HFF-Myc (cell line): Measurements from ENCODE around the gene SEMA6A.
"Not testable (repeated sequence)": the region's sequence is repeated elsewhere in the genome, so short reads cannot be mapped to it uniquely, and the experiment has no call there.

ENCODE experiments used
- DNase-seq: peaks from one replicate; pipeline ENCODE4 v3.0.0-alpha.2; 2011; ENCODE audit warnings: low read depth; ENCODE audit errors: extremely low read depth
- H3K4me3 ChIP-seq: replicated peaks from 2 replicates; pipeline ENCODE4 v1.5.1; 2011; ENCODE audit warnings: low read depth, mild to moderate bottlenecking, control low read depth, low read length
- TF ChIP-seq, protein P1 (sequence below): IDR thresholded peaks from 2 replicates; pipeline ENCODE4 v1.5.1; 2012; ENCODE audit warnings: mild to moderate bottlenecking, low read depth, low read length, control low read depth; ENCODE audit errors: missing control alignments

Gene SEMA6A

GRCh38 chr5:116557669-116558271 is 16.9 kb downstream of the SEMA6A start:
- DNase-seq, result no peak

DNA sequence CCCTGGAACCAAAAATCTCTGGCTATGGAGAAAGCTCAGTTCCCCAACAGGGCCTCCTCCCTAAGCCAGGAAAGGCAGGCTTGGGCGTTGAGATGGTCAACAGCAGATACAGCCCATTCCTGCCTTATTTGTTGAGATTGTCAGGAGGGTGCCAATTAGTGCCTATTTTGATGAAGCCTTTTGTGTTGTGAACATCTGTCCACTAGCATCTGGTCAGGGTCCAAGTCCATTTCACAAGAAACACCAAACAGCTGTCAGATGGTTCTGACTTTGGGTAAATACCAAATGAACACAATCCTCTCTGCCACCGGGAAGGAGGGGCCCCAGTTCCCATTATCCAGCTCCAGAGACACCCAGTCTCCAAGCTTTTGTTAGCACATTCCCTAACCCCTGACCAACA is 19.9 kb downstream of the SEMA6A start:
- no peak for DNase-seq
- no peak overlapping the region for H3K4me3 ChIP-seq
- TF ChIP-seq, protein P1, sequence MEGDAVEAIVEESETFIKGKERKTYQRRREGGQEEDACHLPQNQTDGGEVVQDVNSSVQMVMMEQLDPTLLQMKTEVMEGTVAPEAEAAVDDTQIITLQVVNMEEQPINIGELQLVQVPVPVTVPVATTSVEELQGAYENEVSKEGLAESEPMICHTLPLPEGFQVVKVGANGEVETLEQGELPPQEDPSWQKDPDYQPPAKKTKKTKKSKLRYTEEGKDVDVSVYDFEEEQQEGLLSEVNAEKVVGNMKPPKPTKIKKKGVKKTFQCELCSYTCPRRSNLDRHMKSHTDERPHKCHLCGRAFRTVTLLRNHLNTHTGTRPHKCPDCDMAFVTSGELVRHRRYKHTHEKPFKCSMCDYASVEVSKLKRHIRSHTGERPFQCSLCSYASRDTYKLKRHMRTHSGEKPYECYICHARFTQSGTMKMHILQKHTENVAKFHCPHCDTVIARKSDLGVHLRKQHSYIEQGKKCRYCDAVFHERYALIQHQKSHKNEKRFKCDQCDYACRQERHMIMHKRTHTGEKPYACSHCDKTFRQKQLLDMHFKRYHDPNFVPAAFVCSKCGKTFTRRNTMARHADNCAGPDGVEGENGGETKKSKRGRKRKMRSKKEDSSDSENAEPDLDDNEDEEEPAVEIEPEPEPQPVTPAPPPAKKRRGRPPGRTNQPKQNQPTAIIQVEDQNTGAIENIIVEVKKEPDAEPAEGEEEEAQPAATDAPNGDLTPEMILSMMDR, result no peak

More at GRCh38 chr5:116557669-116558271, 16.9 kb downstream of the SEMA6A start:
- no peak overlapping the region for H3K4me3 ChIP-seq
- TF ChIP-seq, protein P1, result peak; percentile 49

DNA sequence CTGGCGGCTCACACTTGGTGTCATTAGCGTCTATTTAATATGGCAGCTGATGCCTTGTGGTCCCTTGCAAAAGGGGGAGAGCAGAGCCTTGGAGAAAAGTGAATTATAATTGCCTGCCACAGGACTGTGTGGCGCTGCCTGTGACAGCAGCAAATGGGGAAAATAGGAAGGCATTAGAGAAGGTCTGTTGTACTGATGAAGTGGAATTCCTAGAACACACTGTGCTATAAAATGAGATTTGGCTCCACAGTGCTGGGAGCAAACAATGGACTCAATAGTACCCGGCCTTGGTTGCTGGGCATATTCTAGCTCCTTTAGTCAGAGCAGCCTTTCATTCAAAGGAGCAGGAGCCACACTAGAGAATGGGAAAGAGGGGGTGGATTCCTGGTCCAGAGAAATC is 21.3 kb downstream of the SEMA6A start:
- no peak overlapping the region for H3K4me3 ChIP-seq
- TF ChIP-seq, protein P1, result no peak
- DNase-seq, result no peak

GRCh38 chr5:116550082-116550481 is 24.5 kb downstream of the SEMA6A start:
- TF ChIP-seq, protein P1, result no peak
- H3K4me3 ChIP-seq, result no peak overlapping the region
- no peak for DNase-seq

DNA sequence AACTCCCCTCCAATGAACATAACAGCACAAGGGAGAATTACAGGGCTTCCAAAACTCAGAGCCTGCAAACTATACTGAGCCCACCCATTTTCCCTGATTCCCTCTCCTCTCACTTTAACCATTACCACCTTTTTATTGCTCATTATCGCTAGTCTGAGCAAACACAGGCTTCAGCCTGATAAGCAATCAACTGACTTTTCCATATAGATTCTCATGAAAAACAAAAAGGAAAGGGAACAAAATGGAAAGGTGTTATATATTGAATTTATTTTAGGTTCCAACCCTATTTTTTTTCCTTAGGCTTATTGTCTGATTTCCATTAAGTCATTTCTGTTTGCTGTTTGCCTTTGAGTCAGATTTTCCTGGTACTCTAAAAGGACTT is 27.9 kb downstream of the SEMA6A start:
- DNase-seq, result no peak
- H3K4me3 ChIP-seq, result no peak overlapping the region
- TF ChIP-seq, protein P1, result no peak

- TF ChIP-seq, protein P1, result no peak
- DNase-seq, result no peak
- H3K4me3 ChIP-seq, result no peak overlapping the region
Observed at GRCh38 chr5:116546033-116546742, 28.4 kb downstream of the SEMA6A start.

- not testable (repeated sequence) for DNase-seq, H3K4me3 ChIP-seq
Observed at GRCh38 chr5:116545465-116545864, 29.2 kb downstream of the SEMA6A start.
